Epithelial cell of proximal tubule (primary cell): ENCODE data around the gene UPP1. TPM values are rescaled to one million over a fixed set of nuclear protein-coding genes. Genes with fewer than 3 reads are reported as not detected.
A peak's percentile ranks its signal among the peaks of the same experiment; 100 is the strongest.

ENCODE experiments used
- DNase-seq: peaks from one replicate; pipeline ENCODE4 v3.0.0-alpha.2; 2011; ENCODE audit warnings: low read depth
- H3K4me3 ChIP-seq: 2 replicates; pipeline ENCODE4 v1.5.1; 2011; ENCODE audit warnings: low read depth, mild to moderate bottlenecking, low read length
- CTCF ChIP-seq: conservative IDR thresholded peaks from 2 replicates; pipeline ENCODE4 v1.5.1; 2012; ENCODE audit warnings: low read depth, mild to moderate bottlenecking, low read length
- total RNA-seq: library from RNA; depleted of rRNA; stranded (reverse); fragments of >200 nt; gene quantifications from 2 replicates; pipeline ENCODE4 v1.2.3, GENCODE V29; 2015

UPP1 gene
- total RNA-seq, 1 donor from 2014 or later = 35.6 TPM

DNA sequence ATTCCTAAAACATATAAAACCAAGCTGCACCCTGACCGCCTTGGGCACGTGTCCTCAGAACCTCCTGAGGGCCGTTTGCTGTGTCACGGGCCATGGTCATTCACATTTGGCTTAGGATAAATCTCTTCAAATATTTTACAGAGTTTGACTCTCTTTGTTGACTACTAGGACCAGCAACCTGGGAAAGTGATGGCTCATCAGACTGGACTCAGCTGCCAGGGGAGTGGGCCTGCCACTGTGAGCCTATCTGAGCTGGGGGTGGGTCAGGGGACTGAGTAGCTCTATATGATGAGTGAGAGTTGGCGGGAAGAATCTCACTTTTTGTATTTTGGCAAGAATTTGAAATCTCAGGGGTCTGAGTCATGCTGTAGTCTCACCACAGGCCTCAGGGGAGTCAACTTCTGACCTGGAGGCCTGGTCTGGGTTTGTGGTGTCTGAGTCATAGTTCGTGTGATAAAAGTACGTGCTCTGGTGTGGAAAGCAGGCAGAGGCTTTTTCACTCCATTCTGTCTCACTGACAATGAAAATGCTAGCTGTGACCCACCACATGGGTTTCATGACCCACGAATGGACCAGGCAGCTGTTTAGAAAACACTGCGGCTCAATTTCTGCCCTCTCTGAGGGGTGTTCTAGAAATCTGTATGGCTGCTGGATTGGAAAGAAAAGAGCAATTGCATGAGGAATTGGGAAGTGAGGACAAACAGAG lies 4.2 kb upstream of the UPP1 start:
- no peak overlapping the region for H3K4me3 ChIP-seq
- no peak for TF ChIP-seq CTCF
- peak; percentile 96 for DNase-seq

- no peak for DNase-seq
- TF ChIP-seq CTCF = no peak
- no peak overlapping the region for H3K4me3 ChIP-seq
Observed at GRCh38 chr7:48085433-48085791, 3.7 kb upstream of the UPP1 start.

- no peak for TF ChIP-seq CTCF
- no peak for DNase-seq
- no peak overlapping the region for H3K4me3 ChIP-seq
Observed at GRCh38 chr7:48085942-48086341, 3.1 kb upstream of the UPP1 start.

DNA sequence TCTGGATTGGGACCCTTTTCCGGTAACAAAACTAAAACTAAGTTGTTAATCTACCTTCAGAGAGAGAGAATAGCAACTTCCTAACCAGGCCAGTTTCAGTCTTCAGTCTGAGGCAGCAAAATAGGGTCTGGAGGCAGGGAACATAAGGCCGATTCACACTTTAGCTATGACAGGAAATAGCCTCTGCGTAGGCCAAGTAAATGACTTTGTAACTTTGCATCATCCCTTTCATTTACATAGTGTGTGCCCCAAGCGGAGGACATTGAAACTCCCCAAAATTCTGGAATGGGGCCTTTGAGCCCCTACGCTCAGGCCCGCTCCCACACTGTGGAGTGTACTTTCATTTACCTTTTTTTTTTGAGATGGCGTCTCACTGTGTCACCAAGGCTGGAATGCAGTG lies 1.7 kb upstream of the UPP1 start:
- TF ChIP-seq CTCF = no peak
- H3K4me3 ChIP-seq = no peak overlapping the region
- no peak for DNase-seq

- no peak for TF ChIP-seq CTCF
- H3K4me3 ChIP-seq = peak overlapping the region; percentile 86
- peak; percentile 95 for DNase-seq
Observed at GRCh38 chr7:48088559-48089045, 463 bp upstream of the UPP1 start.

GRCh38 chr7:48090095-48090805 lies 1.2 kb downstream of the UPP1 start:
- H3K4me3 ChIP-seq = peak overlapping the region; percentile 86
- TF ChIP-seq CTCF = no peak
- DNase-seq = no peak
